ENCODE data around the gene OR4C11. TPM values are rescaled to one million over a fixed set of nuclear protein-coding genes. Genes with fewer than 3 reads are reported as not detected.

OR4C11 gene
- total RNA-seq = not detected in 2 replicates

GRCh38 chr11:55607545-55607944, at the start of gene OR4C11:
Gene OR4C11 (minus strand): TSS chr11:55607645. CDS start chr11:55604373, 3,272 bp downstream.

GRCh38 chr11:55648027-55648426, 40.6 kb upstream of the OR4C11 start, which contains the start of gene OR4S2:
Gene OR4S2 (plus strand): TSS chr11:55648327. CDS start chr11:55650904, 2,577 bp downstream.

GRCh38 chr11:55634813-55635212, 27.4 kb upstream of the OR4C11 start, which contains the start of gene OR4P4:
Gene OR4P4 (plus strand): TSS chr11:55635113.

GRCh38 chr11:55571828-55572227, 35.6 kb downstream of the OR4C11 start, which contains the start of gene OR4C16:
Gene OR4C16 (plus strand): TSS chr11:55572128. CDS start chr11:55572128, 0 bp downstream.

GRCh38 chr11:55554169-55554568, 53.3 kb downstream of the OR4C11 start, which contains the start of gene OR4C15:
Gene OR4C15 (plus strand): TSS chr11:55554469. CDS start chr11:55554469, 0 bp downstream.

Other genes starting within 250 kb of the OR4C11 start
- not detected in 2 replicates for gene OR4A15, start 239.7 kb downstream of the OR4C11 start, total RNA-seq
- not detected in 2 replicates for gene OR4C15, start 53.2 kb downstream of the OR4C11 start, total RNA-seq
- gene OR4C16, start 35.5 kb downstream of the OR4C11 start, total RNA-seq = not detected in 2 replicates
- gene OR4P4, start 27.5 kb upstream of the OR4C11 start, total RNA-seq = not detected in 2 replicates
- gene OR4S2, start 40.7 kb upstream of the OR4C11 start, total RNA-seq = not detected in 2 replicates
- not detected in 2 replicates for gene OR4C6, start 54.6 kb upstream of the OR4C11 start, total RNA-seq
- not detected in 2 replicates for gene OR5D13, start 165.8 kb upstream of the OR4C11 start, total RNA-seq
- gene OR5D14, start 187.9 kb upstream of the OR4C11 start, total RNA-seq = not detected in 2 replicates
- not detected in 2 replicates for gene OR5L1, start 203.7 kb upstream of the OR4C11 start, total RNA-seq
- not detected in 2 replicates for gene OR5D18, start 212.0 kb upstream of the OR4C11 start, total RNA-seq
- not detected in 2 replicates for gene OR5L2, start 219.6 kb upstream of the OR4C11 start, total RNA-seq
- gene OR5D16, start 231.1 kb upstream of the OR4C11 start, total RNA-seq = not detected in 2 replicates

Data from articular chondrocyte of knee joint (primary cell).